ENCODE measurements around the gene ADARB1.

GRCh38 chr21:45190013-45190412 is 115.6 kb downstream of the ADARB1 start:
- TF ChIP-seq, protein P1, sequence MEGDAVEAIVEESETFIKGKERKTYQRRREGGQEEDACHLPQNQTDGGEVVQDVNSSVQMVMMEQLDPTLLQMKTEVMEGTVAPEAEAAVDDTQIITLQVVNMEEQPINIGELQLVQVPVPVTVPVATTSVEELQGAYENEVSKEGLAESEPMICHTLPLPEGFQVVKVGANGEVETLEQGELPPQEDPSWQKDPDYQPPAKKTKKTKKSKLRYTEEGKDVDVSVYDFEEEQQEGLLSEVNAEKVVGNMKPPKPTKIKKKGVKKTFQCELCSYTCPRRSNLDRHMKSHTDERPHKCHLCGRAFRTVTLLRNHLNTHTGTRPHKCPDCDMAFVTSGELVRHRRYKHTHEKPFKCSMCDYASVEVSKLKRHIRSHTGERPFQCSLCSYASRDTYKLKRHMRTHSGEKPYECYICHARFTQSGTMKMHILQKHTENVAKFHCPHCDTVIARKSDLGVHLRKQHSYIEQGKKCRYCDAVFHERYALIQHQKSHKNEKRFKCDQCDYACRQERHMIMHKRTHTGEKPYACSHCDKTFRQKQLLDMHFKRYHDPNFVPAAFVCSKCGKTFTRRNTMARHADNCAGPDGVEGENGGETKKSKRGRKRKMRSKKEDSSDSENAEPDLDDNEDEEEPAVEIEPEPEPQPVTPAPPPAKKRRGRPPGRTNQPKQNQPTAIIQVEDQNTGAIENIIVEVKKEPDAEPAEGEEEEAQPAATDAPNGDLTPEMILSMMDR (conservative IDR thresholded peaks at IDR 0.05; ENCODE audit: low read length): no peak
- no peak for TF ChIP-seq EZH2phosphoT487 (IDR thresholded peaks at IDR 0.05; ENCODE audit: borderline replicate concordance, low read depth, low read length)

All from OCI-LY7 (cell line).